ENCODE results near the gene SERPINA10. TPM values are rescaled to one million over a fixed set of nuclear protein-coding genes. Genes with fewer than 3 reads are reported as not detected.

The SERPINA10 gene
- total RNA-seq, 1 donor from 2014 or later = not detected

DNA sequence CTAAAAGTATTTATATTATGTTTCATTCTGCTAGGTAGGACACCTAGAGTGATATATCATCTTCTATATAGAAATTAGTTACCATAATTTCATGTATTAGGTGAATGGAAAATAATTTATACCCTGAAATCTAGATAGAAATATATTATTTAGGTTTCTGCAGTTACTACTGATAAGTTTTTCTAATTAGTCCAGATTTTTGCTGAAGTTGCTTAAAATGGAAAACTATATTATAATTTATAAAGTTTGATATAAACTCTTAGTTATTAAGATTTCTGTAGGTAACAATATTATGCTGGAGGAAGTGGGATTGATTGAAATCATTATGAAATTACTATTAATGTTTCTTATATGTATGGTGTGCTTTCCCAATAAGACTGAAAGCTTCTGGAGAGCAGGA, 56.0 kb downstream of the SERPINA10 start:
- Histone ChIP-seq H3K4me3 (ENCODE audit: low read depth, low read length) (no peak overlapping the region), H3K27me3 (ENCODE audit: control insufficient read depth, insufficient read depth, low read length) (no peaks in the 10 kb centered on the region), H3K36me3 (ENCODE audit: control insufficient read depth, insufficient read depth, low read length) (peaks cover 2% of the 10 kb centered on the region)
- TF ChIP-seq, protein P1, sequence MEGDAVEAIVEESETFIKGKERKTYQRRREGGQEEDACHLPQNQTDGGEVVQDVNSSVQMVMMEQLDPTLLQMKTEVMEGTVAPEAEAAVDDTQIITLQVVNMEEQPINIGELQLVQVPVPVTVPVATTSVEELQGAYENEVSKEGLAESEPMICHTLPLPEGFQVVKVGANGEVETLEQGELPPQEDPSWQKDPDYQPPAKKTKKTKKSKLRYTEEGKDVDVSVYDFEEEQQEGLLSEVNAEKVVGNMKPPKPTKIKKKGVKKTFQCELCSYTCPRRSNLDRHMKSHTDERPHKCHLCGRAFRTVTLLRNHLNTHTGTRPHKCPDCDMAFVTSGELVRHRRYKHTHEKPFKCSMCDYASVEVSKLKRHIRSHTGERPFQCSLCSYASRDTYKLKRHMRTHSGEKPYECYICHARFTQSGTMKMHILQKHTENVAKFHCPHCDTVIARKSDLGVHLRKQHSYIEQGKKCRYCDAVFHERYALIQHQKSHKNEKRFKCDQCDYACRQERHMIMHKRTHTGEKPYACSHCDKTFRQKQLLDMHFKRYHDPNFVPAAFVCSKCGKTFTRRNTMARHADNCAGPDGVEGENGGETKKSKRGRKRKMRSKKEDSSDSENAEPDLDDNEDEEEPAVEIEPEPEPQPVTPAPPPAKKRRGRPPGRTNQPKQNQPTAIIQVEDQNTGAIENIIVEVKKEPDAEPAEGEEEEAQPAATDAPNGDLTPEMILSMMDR (IDR thresholded peaks at IDR 0.05; ENCODE audit: insufficient read depth, low read length, severe bottlenecking) = no peak
- DNase-seq (ENCODE audit: low read depth) = no peak
- FAIRE-seq = no peak

Other genes starting within 250 kb of the SERPINA10 start
- 62.2 and 65.8 TPM in 2 replicates for gene DDX24, start 212.1 kb downstream of the SERPINA10 start, total RNA-seq
- gene IFI27L1, start 212.0 kb downstream of the SERPINA10 start, total RNA-seq = 8.7 and 13.1 TPM in 2 replicates
- gene IFI27, start 182.5 kb downstream of the SERPINA10 start, total RNA-seq = 15.2 and 20.5 TPM in 2 replicates
- 44.5 and 124 TPM in 2 replicates for gene IFI27L2, start 163.7 kb downstream of the SERPINA10 start, total RNA-seq
- 14.0 and 23.8 TPM in 2 replicates for gene PPP4R4, start 118.9 kb downstream of the SERPINA10 start, total RNA-seq
- not detected in 2 replicates for gene SERPINA6, start 30.1 kb upstream of the SERPINA10 start, total RNA-seq
- gene SERPINA2, start 73.4 kb upstream of the SERPINA10 start, total RNA-seq = not detected in 2 replicates
- 0.26 and 0.51 TPM in 2 replicates for gene SERPINA1, start 95.3 kb upstream of the SERPINA10 start, total RNA-seq
- not detected in 2 replicates for gene SERPINA11, start 159.5 kb upstream of the SERPINA10 start, total RNA-seq
- not detected in 2 replicates for gene SERPINA9, start 182.9 kb upstream of the SERPINA10 start, total RNA-seq
- not detected in 2 replicates for gene SERPINA12, start 216.2 kb upstream of the SERPINA10 start, total RNA-seq

All from bronchial epithelial cell (primary cell).